Measurements from ENCODE around the gene S100A8. TPM values are rescaled to one million over a fixed set of nuclear protein-coding genes. Genes with fewer than 3 reads are reported as not detected.
"Not testable (repeated sequence)": the region's sequence is repeated elsewhere in the genome, so short reads cannot be mapped to it uniquely, and the experiment has no call there.

Gene S100A8
- total RNA-seq, 3 donors from 2014 or later (not counting 1 experiment from before 2014, with no cell fraction given) = 1.8 to 220 (median 75.8) TPM

- Histone ChIP-seq H3K4me3 (ENCODE audit: low read length) (no peak overlapping the region), H3K4me1 (ENCODE audit: control insufficient read depth, insufficient read depth, low read length) (no peaks in the 10 kb centered on the region), H3K9me3 (ENCODE audit: control insufficient read depth, insufficient read depth, low read length) (no peaks in the 10 kb centered on the region), H3K27me3 (ENCODE audit: control insufficient read depth, insufficient read depth, low read length) (peaks cover 5% of the 10 kb centered on the region), H3K27ac (ENCODE audit: low read length) (no peak overlapping the region), H3K36me3 (ENCODE audit: control insufficient read depth, insufficient read depth, low read length) (no peaks in the 10 kb centered on the region)
- intact Hi-C loops (cut with micrococcal nuclease) = no loop called here
- Mint-ChIP-seq H3K27ac (no peak overlapping the region), H3K9me3 (peaks cover 0 to 2% of the 10 kb centered on the region in 2 donors), H3K4me3 (no peak overlapping the region), H3K36me3 (no peaks in the 10 kb centered on the region), H3K27me3 (ENCODE audit: low read depth in 2 of 2) (peaks cover 13 to 20% of the 10 kb centered on the region in 2 donors), H3K4me1 (no peaks in the 10 kb centered on the region)
- 82% methylated on average over 12 of the region's 12 CpGs for WGBS (ENCODE audit: insufficient coverage)
- no peak for DNase-seq
- no peak for ATAC-seq
- TF ChIP-seq CTCF (IDR thresholded peaks at IDR 0.05) = no peak
These were observed 26.4 kb upstream of the S100A8 start for GRCh38 chr1:153417136-153417888.

GRCh38 chr1:153415850-153416570 lies 25.1 kb upstream of the S100A8 start, which contains the start of gene S100A7A:
S100A7A (plus strand) TSS chr1:153416520; CDS start chr1:153418083, 1,563 bp downstream.
- Mint-ChIP-seq H3K27me3 (ENCODE audit: low read depth in 2 of 2) (peaks cover 18 to 19% of the 10 kb centered on the region in 2 donors), H3K9me3 (peaks cover 0 to 2% of the 10 kb centered on the region in 2 donors), H3K4me1 (no peaks in the 10 kb centered on the region), H3K4me3 (no peak within 1 kb of the TSS), H3K36me3 (no peaks in the 10 kb centered on the region), H3K27ac (no peak within 1 kb of the TSS)
- ATAC-seq (no peak), DNase-seq (no peak)
- WGBS (ENCODE audit: insufficient coverage) = 75% methylated on average over 6 of the region's 6 CpGs
- Histone ChIP-seq H3K4me3 (ENCODE audit: low read length) (no peak within 1 kb of the TSS), H3K36me3 (ENCODE audit: control insufficient read depth, insufficient read depth, low read length) (no peaks in the 10 kb centered on the region), H3K9me3 (ENCODE audit: control insufficient read depth, insufficient read depth, low read length) (no peaks in the 10 kb centered on the region), H3K27me3 (ENCODE audit: control insufficient read depth, insufficient read depth, low read length) (peaks cover 5% of the 10 kb centered on the region), H3K4me1 (ENCODE audit: control insufficient read depth, insufficient read depth, low read length) (no peaks in the 10 kb centered on the region), H3K27ac (ENCODE audit: low read length) (no peak within 1 kb of the TSS)
- intact Hi-C loops (cut with micrococcal nuclease) = no loop called here
- TF ChIP-seq CTCF (IDR thresholded peaks at IDR 0.05) = no peak

GRCh38 chr1:153413961-153414360 lies 23.1 kb upstream of the S100A8 start:
- H3K4me1 Mint-ChIP-seq; H3K9me3 ChIP-seq (ENCODE audit: control insufficient read depth, insufficient read depth, low read length); intact Hi-C loops (cut with micrococcal nuclease); H3K27ac Mint-ChIP-seq; H3K9me3 Mint-ChIP-seq; H3K36me3 Mint-ChIP-seq; ATAC-seq; H3K4me3 ChIP-seq (ENCODE audit: low read length); H3K4me3 Mint-ChIP-seq; H3K27ac ChIP-seq (ENCODE audit: low read length); H3K36me3 ChIP-seq (ENCODE audit: control insufficient read depth, insufficient read depth, low read length); H3K4me1 ChIP-seq (ENCODE audit: control insufficient read depth, insufficient read depth, low read length); H3K27me3 ChIP-seq (ENCODE audit: control insufficient read depth, insufficient read depth, low read length); DNase-seq: not testable (repeated sequence)
- peaks cover 19% of the 10 kb centered on the region in 2 donors for H3K27me3 Mint-ChIP-seq (ENCODE audit: low read depth in 2 of 2)

- WGBS (ENCODE audit: insufficient coverage) = 68% methylated on average over 11 of the region's 11 CpGs
- ATAC-seq; H3K9me3 ChIP-seq (ENCODE audit: control insufficient read depth, insufficient read depth, low read length); H3K27ac ChIP-seq (ENCODE audit: low read length); H3K27me3 ChIP-seq (ENCODE audit: control insufficient read depth, insufficient read depth, low read length); H3K36me3 ChIP-seq (ENCODE audit: control insufficient read depth, insufficient read depth, low read length); H3K4me3 ChIP-seq (ENCODE audit: low read length); intact Hi-C loops (cut with micrococcal nuclease); H3K27ac Mint-ChIP-seq; H3K4me1 Mint-ChIP-seq; H3K36me3 Mint-ChIP-seq; DNase-seq; H3K4me3 Mint-ChIP-seq; H3K4me1 ChIP-seq (ENCODE audit: control insufficient read depth, insufficient read depth, low read length); H3K9me3 Mint-ChIP-seq: not testable (repeated sequence)
- H3K27me3 Mint-ChIP-seq (ENCODE audit: low read depth in 2 of 2) = peaks cover 13 to 33% of the 10 kb centered on the region in 2 donors
These were observed 16.4 kb upstream of the S100A8 start for GRCh38 chr1:153407274-153407673.

- H3K4me3 Mint-ChIP-seq; ATAC-seq; H3K36me3 ChIP-seq (ENCODE audit: control insufficient read depth, insufficient read depth, low read length); DNase-seq; H3K9me3 Mint-ChIP-seq; H3K4me3 ChIP-seq (ENCODE audit: low read length); H3K9me3 ChIP-seq (ENCODE audit: control insufficient read depth, insufficient read depth, low read length); H3K27me3 ChIP-seq (ENCODE audit: control insufficient read depth, insufficient read depth, low read length); H3K4me1 Mint-ChIP-seq; H3K4me1 ChIP-seq (ENCODE audit: control insufficient read depth, insufficient read depth, low read length); H3K36me3 Mint-ChIP-seq; H3K27ac Mint-ChIP-seq; H3K27ac ChIP-seq (ENCODE audit: low read length): not testable (repeated sequence)
- intact Hi-C loops (cut with micrococcal nuclease) = loop anchor here (2.0 kb wide), 1 partner anchor 53 kb away; no protein-coding TSS in a partner anchor
- 81% methylated on average over 5 of the region's 6 CpGs for WGBS (ENCODE audit: insufficient coverage)
- peaks cover 13 to 25% of the 10 kb centered on the region in 2 donors for H3K27me3 Mint-ChIP-seq (ENCODE audit: low read depth in 2 of 2)
These were observed 15.1 kb upstream of the S100A8 start for GRCh38 chr1:153405825-153406599.
